Naive thymus-derived CD4-positive, alpha-beta T cell (primary cell): ENCODE results near the gene DOCK8. TPM values are rescaled to one million over a fixed set of nuclear protein-coding genes. Genes with fewer than 3 reads are reported as not detected.

Experiments used
- ATAC-seq: fragments of 150-1000 bp; cut with Tn5 transposase; 2 replicates; pipeline ENCODE4 v1.10.0; 2021; ENCODE audit warnings: mild to moderate bottlenecking, moderate library complexity
- CTCF ChIA-PET: fragments of 350-600 bp; sonication (Branson Sonifier 250); formaldehyde crosslinking; loops from one replicate; lab custom pipeline; 2021; ENCODE audit warnings: antibody characterized with exemption; lab: Charles Lee
- POLR2A ChIA-PET: fragments of 350-600 bp; sonication (Branson Sonifier 250); formaldehyde crosslinking; loops from one replicate; lab custom pipeline; 2021; ENCODE audit warnings: antibody characterized with exemption, inconsistent platforms; lab: Charles Lee
- DNase-seq, 9 donors: peaks; one replicate each; pipeline versions ENCODE4 v3.0.0 to v3.0.0-alpha.2; 2020 to 2022; ENCODE audit warnings: mixed read lengths in 1 of 9
- H3K27ac ChIP-seq: one replicate; pipeline ENCODE4 v1.7.0; 2013; ENCODE audit warnings: mild to moderate bottlenecking, low read depth, low read length, moderate library complexity
- H3K27me3 ChIP-seq, 2 donors: one replicate each; pipeline ENCODE4 v1.7.0; 2013; ENCODE audit warnings: low read length in 2 of 2, mild to moderate bottlenecking in 2 of 2, moderate library complexity in 2 of 2; ENCODE audit not compliant: control insufficient read depth in 2 of 2, insufficient read depth in 2 of 2
- H3K36me3 ChIP-seq, 3 experiments: 1 replicate in 2 of 3; 2 replicates in 1 of 3; pipeline ENCODE4 v1.7.0; 2013; ENCODE audit warnings: low read length in 3 of 3, mild to moderate bottlenecking in 3 of 3, moderate library complexity in 1 of 3; ENCODE audit not compliant: insufficient read depth in 3 of 3, control insufficient read depth in 2 of 3
- H3K4me1 ChIP-seq, 2 donors: one replicate each; pipeline ENCODE4 v1.7.0; 2013; ENCODE audit warnings: low read length in 2 of 2, mild to moderate bottlenecking in 2 of 2, moderate library complexity in 1 of 2; ENCODE audit not compliant: control insufficient read depth in 2 of 2, insufficient read depth in 2 of 2
- H3K4me3 ChIP-seq: 2 replicates; pipeline ENCODE4 v1.7.0; 2013; ENCODE audit warnings: mild to moderate bottlenecking, low read length
- H3K9me3 ChIP-seq, 3 experiments: 1 replicate in 2 of 3; 2 replicates in 1 of 3; pipeline ENCODE4 v1.7.0; 2013; ENCODE audit warnings: low read length in 3 of 3; ENCODE audit not compliant: control insufficient read depth in 2 of 3
- H3K27ac Mint-ChIP-seq, 9 donors: one replicate each; pipeline ENCODE4 v1.8.0; 2020 to 2022; ENCODE audit warnings: mixed read lengths in 9 of 9, mild to moderate bottlenecking in 8 of 9, moderate library complexity in 5 of 9, inconsistent platforms in 2 of 9
- H3K27me3 Mint-ChIP-seq, 5 donors: one replicate each; pipeline ENCODE4 v1.8.0; 2021 to 2022; ENCODE audit warnings: mixed read lengths in 5 of 5, mild to moderate bottlenecking in 1 of 5
- H3K36me3 Mint-ChIP-seq, 5 donors: one replicate each; pipeline ENCODE4 v1.8.0; 2020 to 2022; ENCODE audit warnings: mixed read lengths in 5 of 5, mild to moderate bottlenecking in 3 of 5, inconsistent platforms in 1 of 5
- H3K4me1 Mint-ChIP-seq, 7 donors: one replicate each; pipeline ENCODE4 v1.8.0; 2020 to 2022; ENCODE audit warnings: mixed read lengths in 7 of 7, mild to moderate bottlenecking in 3 of 7, inconsistent platforms in 1 of 7
- H3K4me3 Mint-ChIP-seq, 10 donors: one replicate each; pipeline ENCODE4 v1.8.0; 2020 to 2022; ENCODE audit warnings: mild to moderate bottlenecking in 10 of 10, mixed read lengths in 10 of 10, moderate library complexity in 6 of 10, inconsistent platforms in 2 of 10
- H3K9me3 Mint-ChIP-seq, 11 donors: one replicate each; pipeline ENCODE4 v1.8.0; 2020 to 2022; ENCODE audit warnings: mixed read lengths in 11 of 11, mild to moderate bottlenecking in 4 of 11, inconsistent platforms in 1 of 11, moderate library complexity in 1 of 11
- intact Hi-C, 2 donors: fragments of 100-400 bp; cut with micrococcal nuclease; formaldehyde crosslinking; loops; one replicate each; pipeline ENCODE4 v1.15.1; 2023
- polyA plus RNA-seq, 2 donors: library from polyadenylated mRNA; unstranded; fragments of 300-500 nt; fragmentation: Illumina TruSeq; gene quantifications; one replicate each; pipeline ENCODE4 v1.2.3, GENCODE V29; 2021
- total RNA-seq, 6 experiments: library from RNA in 5 of 6; stranded (reverse) in 5 of 6; gene quantifications; 1 replicate in 5 of 6; 2 replicates in 1 of 6; pipeline ENCODE4 v1.2.3 and lab custom pipeline; 2021 to 2026

DOCK8 gene
- total and polyA plus RNA-seq, 7 experiments from 2014 or later, result 47.7 to 294 (median 225) TPM

DNA sequence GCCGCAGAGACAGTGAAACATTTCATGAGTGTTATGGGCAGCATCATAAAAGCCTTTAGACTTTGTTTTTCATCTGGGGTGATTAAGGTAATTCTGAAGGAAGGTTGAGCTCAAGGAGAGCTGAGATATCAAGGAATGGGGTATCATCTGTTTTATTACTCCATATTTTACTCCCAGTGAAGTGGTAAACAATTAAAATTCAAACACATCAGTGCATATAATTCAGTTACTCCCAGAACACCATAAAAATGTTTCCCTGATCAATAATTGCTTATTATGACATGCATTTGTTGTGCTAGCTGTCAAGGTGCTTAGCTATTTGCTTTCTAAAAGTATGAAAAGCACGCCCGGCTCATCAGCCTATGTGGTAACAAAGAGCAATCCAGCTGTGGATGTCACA, 81.7 kb downstream of the DOCK8 start:
- Histone ChIP-seq H3K4me3 (no peak overlapping the region), H3K9me3 (no peaks in the 10 kb centered on the region), H3K36me3 (peaks cover 13 to 56% (median 29%) of the 10 kb centered on the region in 3 experiments), H3K27me3 (no peaks in the 10 kb centered on the region), H3K27ac (no peak overlapping the region), H3K4me1 (peaks cover 4 to 6% of the 10 kb centered on the region in 2 donors)
- H3K4me1 Mint-ChIP-seq, result peaks cover 27 to 61% (median 58%) of the 10 kb centered on the region in 7 donors
- CTCF ChIA-PET, result no interaction called here
- POLR2A ChIA-PET, result interaction anchor here (1.1 to 1.5 kb wide), 2 partner anchors 15 to 17 kb away, joined by 4 read pairs; no protein-coding TSS in a partner anchor
- peak overlapping the region; percentile 10 to 87 (median 68) for H3K27ac Mint-ChIP-seq
- H3K4me3 Mint-ChIP-seq, result peak overlapping the region in 3 of 10 donors; percentile 15 to 36 (median 29)
- H3K36me3 Mint-ChIP-seq, result peaks cover 14 to 61% (median 47%) of the 10 kb centered on the region in 5 donors
- H3K9me3 Mint-ChIP-seq, result no peaks in the 10 kb centered on the region
- DNase-seq (no peak), ATAC-seq (no peak)
- H3K27me3 Mint-ChIP-seq, result no peaks in the 10 kb centered on the region
- intact Hi-C loops, result no loop called here

GRCh38 chr9:297104-297972, 82.7 kb downstream of the DOCK8 start:
- Histone ChIP-seq H3K27ac (peak overlapping the region; percentile 14), H3K36me3 (peaks cover 13 to 60% (median 31%) of the 10 kb centered on the region in 3 experiments), H3K9me3 (no peaks in the 10 kb centered on the region), H3K4me1 (peaks cover 4 to 6% of the 10 kb centered on the region in 2 donors), H3K27me3 (no peaks in the 10 kb centered on the region), H3K4me3 (no peak overlapping the region)
- peak overlapping the region; percentile 33 to 87 (median 72) for H3K27ac Mint-ChIP-seq
- intact Hi-C loops, result no loop called here
- no peaks in the 10 kb centered on the region for H3K27me3 Mint-ChIP-seq
- no peaks in the 10 kb centered on the region for H3K9me3 Mint-ChIP-seq
- H3K4me3 Mint-ChIP-seq, result peak overlapping the region in 4 of 10 donors; percentile 14 to 34 (median 22)
- DNase-seq (no peak), ATAC-seq (peak; percentile 92)
- ChIA-PET POLR2A (interaction anchor here (1.1 to 1.5 kb wide), 2 partner anchors 16 to 17 kb away, joined by 4 read pairs; no protein-coding TSS in a partner anchor), CTCF (no interaction called here)
- H3K4me1 Mint-ChIP-seq, result peaks cover 28 to 62% (median 58%) of the 10 kb centered on the region in 7 donors
- peaks cover 14 to 63% (median 49%) of the 10 kb centered on the region in 5 donors for H3K36me3 Mint-ChIP-seq

DNA sequence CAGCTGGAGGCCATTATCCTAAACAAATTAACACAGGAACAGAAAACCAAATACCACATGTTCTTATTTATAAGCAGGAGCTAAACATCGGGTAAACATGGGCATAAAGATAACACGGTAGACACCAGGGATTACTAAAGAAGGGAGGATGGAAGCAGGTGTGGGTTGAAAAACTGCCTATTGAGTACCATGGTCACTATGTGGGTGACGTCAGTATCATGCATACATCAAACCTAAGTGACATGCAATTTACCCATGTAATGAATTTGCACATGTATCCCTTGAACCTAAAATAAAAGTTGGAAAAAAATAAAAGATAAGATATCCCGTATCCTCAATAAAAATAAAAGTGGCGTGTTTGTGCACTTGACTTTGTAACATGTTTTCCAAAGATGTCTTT, 88.8 kb downstream of the DOCK8 start:
- H3K9me3 ChIP-seq, result no peaks in the 10 kb centered on the region
- Mint-ChIP-seq H3K4me1 (peaks cover 8 to 23% (median 15%) of the 10 kb centered on the region in 7 donors), H3K27me3 (no peaks in the 10 kb centered on the region), H3K4me3 (no peak overlapping the region), H3K27ac (peak overlapping the region in 5 of 9 donors; percentile 10 to 76 (median 67)), H3K9me3 (no peaks in the 10 kb centered on the region), H3K36me3 (peaks cover 20 to 60% (median 40%) of the 10 kb centered on the region in 5 donors)
- POLR2A ChIA-PET, result no interaction called here
- peaks cover 12 to 75% (median 29%) of the 10 kb centered on the region in 3 experiments for H3K36me3 ChIP-seq
- CTCF ChIA-PET, result no interaction called here
- DNase-seq (no peak), ATAC-seq (no peak)
- intact Hi-C loops, result no loop called here
- no peaks in the 10 kb centered on the region for H3K4me1 ChIP-seq
- H3K27me3 ChIP-seq, result no peaks in the 10 kb centered on the region
- H3K27ac ChIP-seq, result no peak overlapping the region
- no peak overlapping the region for H3K4me3 ChIP-seq

DNA sequence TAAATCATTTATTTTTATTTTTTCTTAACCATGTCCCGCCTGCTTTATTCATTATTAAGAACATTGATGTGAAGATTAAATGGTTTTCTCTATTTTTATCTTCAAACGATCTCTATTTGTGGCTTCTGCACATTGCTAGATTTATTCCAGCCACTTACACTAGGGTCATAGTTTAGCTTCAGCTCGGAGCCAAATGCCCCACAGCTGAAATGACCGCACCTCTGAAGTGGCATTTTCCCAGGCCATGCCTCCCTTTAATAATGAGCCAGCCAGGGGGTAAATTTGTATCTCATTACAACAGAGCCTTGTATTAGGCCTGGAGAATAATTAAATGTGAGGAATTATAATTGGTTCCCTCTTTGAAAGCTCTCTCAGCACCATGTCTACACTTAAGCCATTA, 89.4 kb downstream of the DOCK8 start:
- ATAC-seq (no peak), DNase-seq (no peak)
- peaks cover 12 to 74% (median 29%) of the 10 kb centered on the region in 3 experiments for H3K36me3 ChIP-seq
- POLR2A ChIA-PET, result no interaction called here
- Mint-ChIP-seq H3K4me3 (no peak overlapping the region), H3K36me3 (peaks cover 20 to 59% (median 40%) of the 10 kb centered on the region in 5 donors), H3K27me3 (no peaks in the 10 kb centered on the region), H3K9me3 (no peaks in the 10 kb centered on the region), H3K4me1 (peaks cover 8 to 23% (median 11%) of the 10 kb centered on the region in 7 donors), H3K27ac (peak overlapping the region in 4 of 9 donors; percentile 10 to 75 (median 62))
- no peak overlapping the region for H3K27ac ChIP-seq
- H3K27me3 ChIP-seq, result no peaks in the 10 kb centered on the region
- no peaks in the 10 kb centered on the region for H3K9me3 ChIP-seq
- H3K4me1 ChIP-seq, result no peaks in the 10 kb centered on the region
- intact Hi-C loops, result no loop called here
- H3K4me3 ChIP-seq, result no peak overlapping the region
- CTCF ChIA-PET, result no interaction called here

- CTCF ChIA-PET, result no interaction called here
- intact Hi-C loops, result no loop called here
- Histone ChIP-seq H3K36me3 (peaks cover 12 to 74% (median 29%) of the 10 kb centered on the region in 3 experiments), H3K4me1 (no peaks in the 10 kb centered on the region), H3K9me3 (no peaks in the 10 kb centered on the region), H3K27ac (no peak overlapping the region), H3K27me3 (no peaks in the 10 kb centered on the region), H3K4me3 (no peak overlapping the region)
- ATAC-seq, result no peak
- Mint-ChIP-seq H3K27me3 (no peaks in the 10 kb centered on the region), H3K9me3 (no peaks in the 10 kb centered on the region), H3K4me1 (peaks cover 8 to 23% (median 11%) of the 10 kb centered on the region in 7 donors), H3K36me3 (peaks cover 20 to 59% (median 40%) of the 10 kb centered on the region in 5 donors), H3K4me3 (no peak overlapping the region), H3K27ac (peak overlapping the region in 4 of 9 donors; percentile 32 to 75 (median 56))
- POLR2A ChIA-PET, result no interaction called here
- DNase-seq, result no peak
These were observed 90.0 kb downstream of the DOCK8 start for GRCh38 chr9:304519-305185.

DNA sequence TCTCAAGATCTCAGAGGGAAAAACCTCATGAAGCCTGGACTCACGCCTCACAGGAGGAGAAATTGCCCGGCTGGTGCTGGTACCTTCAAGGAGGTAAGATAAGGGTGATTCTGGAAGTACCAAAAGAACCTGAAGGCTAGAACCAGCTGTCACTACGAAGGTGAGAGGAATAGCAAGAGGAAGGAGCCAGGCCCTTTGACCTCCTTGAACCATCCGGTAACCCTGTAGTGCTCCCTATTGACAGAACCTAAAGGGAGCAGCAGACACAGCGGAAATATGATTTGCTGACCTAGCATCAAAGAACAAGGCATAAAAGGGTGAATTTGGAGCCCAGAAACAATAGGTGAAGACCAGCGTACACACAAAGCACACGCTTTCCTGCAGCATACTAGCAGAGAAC, 92.2 kb downstream of the DOCK8 start:
- Mint-ChIP-seq H3K4me1 (peaks cover 0 to 16% (median 7%) of the 10 kb centered on the region in 7 donors), H3K27ac (peak overlapping the region in 6 of 9 donors; percentile 3 to 69 (median 43)), H3K27me3 (no peaks in the 10 kb centered on the region), H3K9me3 (no peaks in the 10 kb centered on the region), H3K4me3 (no peak overlapping the region), H3K36me3 (peaks cover 9 to 47% (median 26%) of the 10 kb centered on the region in 5 donors)
- intact Hi-C loops, result loop anchor here (1.0 to 2.0 kb wide), 2 partner anchors 34 to 92 kb away; no protein-coding TSS in a partner anchor
- Histone ChIP-seq H3K27ac (no peak overlapping the region), H3K4me1 (no peaks in the 10 kb centered on the region), H3K4me3 (no peak overlapping the region), H3K36me3 (peaks cover 2 to 73% (median 29%) of the 10 kb centered on the region in 3 experiments), H3K9me3 (no peaks in the 10 kb centered on the region), H3K27me3 (no peaks in the 10 kb centered on the region)
- CTCF ChIA-PET, result no interaction called here
- ATAC-seq (peak; percentile 94), DNase-seq (peak; percentile 12 to 65 (median 52))
- POLR2A ChIA-PET, result interaction anchor here (1.2 to 1.3 kb wide), 2 partner anchors 11 to 35 kb away, joined by 3 to 8 read pairs; no protein-coding TSS in a partner anchor
